Suprapubic skin (tissue), 4 donors: ENCODE measurements around the gene HAUS7.

ENCODE experiments used
- EP300 ChIP-seq: sonication (generic); formaldehyde crosslinking; IDR thresholded peaks from one replicate; pipeline ENCODE4 v1.6.1; 2017; ENCODE audit warnings: antibody characterized with exemption
- POLR2A ChIP-seq, 2 donors: fragments of 450-650 bp; IDR thresholded peaks; one replicate each; pipeline ENCODE4 v1.6.1; 2017; ENCODE audit warnings: antibody characterized with exemption in 2 of 2, mild to moderate bottlenecking in 2 of 2, moderate library complexity in 2 of 2
- POLR2AphosphoS5 ChIP-seq, 3 donors: sonication (generic); formaldehyde crosslinking; IDR thresholded peaks; one replicate each; pipeline ENCODE4 v1.6.1; 2017; ENCODE audit warnings: antibody characterized with exemption in 3 of 3
- TF ChIP-seq, protein P1 (sequence below), 2 donors: fragments of 200-600 bp in 1 of 2; fragments of 450-650 bp in 1 of 2; sonication (generic) in 1 of 2; IDR thresholded peaks; one replicate each; pipeline ENCODE4 v1.5.1; 2016 to 2019; ENCODE audit warnings: antibody characterized with exemption in 2 of 2, mild to moderate bottlenecking in 1 of 2, moderate library complexity in 1 of 2

DNA sequence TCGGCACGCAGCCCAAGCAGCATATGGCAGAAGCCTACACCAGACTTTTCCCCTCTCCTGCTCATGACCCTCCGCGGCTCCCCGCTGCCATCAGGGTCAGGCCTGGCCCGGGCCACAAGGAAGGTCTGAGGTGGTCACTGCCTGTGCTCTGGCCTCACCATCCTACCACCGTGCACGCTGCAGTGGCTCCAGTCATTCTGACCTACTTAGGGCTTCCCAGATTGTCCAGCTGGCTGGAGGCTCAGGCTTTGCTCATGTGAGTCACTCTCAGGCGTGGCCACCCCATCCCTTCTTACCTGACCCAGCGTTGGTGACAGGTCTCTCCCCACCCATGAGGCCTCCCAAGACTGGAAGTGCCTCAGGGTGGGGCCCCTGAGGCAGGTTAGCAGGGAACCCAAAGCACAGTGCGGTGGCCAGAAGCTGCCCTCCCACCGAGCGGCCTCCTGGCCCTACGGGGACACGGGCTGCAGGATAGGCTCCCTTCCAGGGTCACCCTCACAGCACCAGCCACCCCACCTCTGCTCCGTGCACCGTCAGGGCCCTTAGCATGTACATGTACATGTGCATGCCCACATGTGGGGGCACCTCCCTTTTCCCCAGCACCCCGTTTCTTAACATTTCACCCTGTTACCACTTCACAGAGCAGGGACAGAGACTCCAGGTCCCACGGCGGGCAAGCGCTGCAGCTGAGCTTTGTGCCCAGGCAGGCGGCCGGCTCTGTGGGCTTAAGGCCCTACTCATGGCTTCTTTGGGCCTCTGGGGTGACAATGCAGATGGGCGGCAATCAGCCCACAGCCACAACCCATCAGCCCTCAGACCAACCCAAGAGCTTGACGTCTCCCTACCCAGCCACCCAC, 26.7 kb downstream of the HAUS7 start:
- TF ChIP-seq POLR2AphosphoS5 (IDR thresholded peaks at IDR 0.05): no peak
- TF ChIP-seq POLR2A (IDR thresholded peaks at IDR 0.05): no peak
- TF ChIP-seq, protein P1, sequence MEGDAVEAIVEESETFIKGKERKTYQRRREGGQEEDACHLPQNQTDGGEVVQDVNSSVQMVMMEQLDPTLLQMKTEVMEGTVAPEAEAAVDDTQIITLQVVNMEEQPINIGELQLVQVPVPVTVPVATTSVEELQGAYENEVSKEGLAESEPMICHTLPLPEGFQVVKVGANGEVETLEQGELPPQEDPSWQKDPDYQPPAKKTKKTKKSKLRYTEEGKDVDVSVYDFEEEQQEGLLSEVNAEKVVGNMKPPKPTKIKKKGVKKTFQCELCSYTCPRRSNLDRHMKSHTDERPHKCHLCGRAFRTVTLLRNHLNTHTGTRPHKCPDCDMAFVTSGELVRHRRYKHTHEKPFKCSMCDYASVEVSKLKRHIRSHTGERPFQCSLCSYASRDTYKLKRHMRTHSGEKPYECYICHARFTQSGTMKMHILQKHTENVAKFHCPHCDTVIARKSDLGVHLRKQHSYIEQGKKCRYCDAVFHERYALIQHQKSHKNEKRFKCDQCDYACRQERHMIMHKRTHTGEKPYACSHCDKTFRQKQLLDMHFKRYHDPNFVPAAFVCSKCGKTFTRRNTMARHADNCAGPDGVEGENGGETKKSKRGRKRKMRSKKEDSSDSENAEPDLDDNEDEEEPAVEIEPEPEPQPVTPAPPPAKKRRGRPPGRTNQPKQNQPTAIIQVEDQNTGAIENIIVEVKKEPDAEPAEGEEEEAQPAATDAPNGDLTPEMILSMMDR (IDR thresholded peaks at IDR 0.05): no peak
- no peak for TF ChIP-seq EP300
